Smooth muscle cell (in vitro differentiated cells): ENCODE measurements around the gene CNKSR2. TPM values are rescaled to one million over a fixed set of nuclear protein-coding genes. Genes with fewer than 3 reads are reported as not detected.

Experiments used
- DNase-seq: peaks from one replicate; lab custom pipeline; 2025; ENCODE audit not compliant: unreplicated experiment; lab: John Stamatoyannopoulos, UW
- H2AFZ ChIP-seq: fragments of 200-600 bp; sonication (generic); 2 replicates; pipeline ENCODE4 v1.6.0; 2016; ENCODE audit warnings: antibody characterized with exemption, low read depth, mild to moderate bottlenecking
- H3F3A ChIP-seq: fragments of 200-600 bp; sonication (generic); 2 replicates; pipeline ENCODE4 v1.6.0; 2017; ENCODE audit warnings: antibody characterized with exemption, low read depth
- H3K27ac ChIP-seq: fragments of 200-600 bp; sonication (generic); 2 replicates; pipeline ENCODE4 v1.5.1; 2016; ENCODE audit warnings: low read depth, mild to moderate bottlenecking
- H3K27me3 ChIP-seq: fragments of 200-600 bp; sonication (generic); 2 replicates; pipeline ENCODE4 v1.6.1; 2016; ENCODE audit warnings: low read depth, mild to moderate bottlenecking
- H3K36me3 ChIP-seq: fragments of 200-600 bp; sonication (generic); 2 replicates; pipeline ENCODE4 v1.5.1; 2016; ENCODE audit warnings: low read depth
- H3K4me1 ChIP-seq: fragments of 200-600 bp; sonication (generic); 2 replicates; pipeline ENCODE4 v1.5.1; 2016; ENCODE audit warnings: low read depth
- H3K4me2 ChIP-seq: fragments of 200-600 bp; sonication (generic); 2 replicates; pipeline ENCODE4 v1.6.0; 2016; ENCODE audit warnings: mild to moderate bottlenecking
- H3K4me3 ChIP-seq: fragments of 200-600 bp; sonication (generic); 2 replicates; pipeline ENCODE4 v1.5.1; 2016; ENCODE audit warnings: mild to moderate bottlenecking
- H3K79me2 ChIP-seq: fragments of 200-600 bp; sonication (generic); 2 replicates; pipeline ENCODE4 v1.6.0; 2016; ENCODE audit warnings: low read depth, mild to moderate bottlenecking
- H3K9ac ChIP-seq: fragments of 200-600 bp; sonication (generic); 2 replicates; pipeline ENCODE4 v1.6.0; 2016; ENCODE audit warnings: low read depth
- H3K9me3 ChIP-seq: fragments of 200-600 bp; sonication (generic); replicated peaks from 2 replicates; pipeline ENCODE4 v1.5.1; 2016; ENCODE audit warnings: low read depth
- H4K20me1 ChIP-seq: fragments of 200-600 bp; sonication (generic); 2 replicates; pipeline ENCODE4 v1.6.0; 2016; ENCODE audit warnings: low read depth
- CTCF ChIP-seq: fragments of 200-600 bp; sonication (generic); IDR thresholded peaks from 2 replicates; pipeline ENCODE4 v1.5.1; 2017; ENCODE audit warnings: borderline replicate concordance, mild to moderate bottlenecking, antibody characterized with exemption; ENCODE audit not compliant: insufficient read depth, poor library complexity, severe bottlenecking
- WGBS: methylation state at CpG from one replicate; pipeline ENCODE4 v1.1.7; 2016; ENCODE audit warnings: low lambda C conversion rate; 5-methylcytosine and 5-hydroxymethylcytosine counted together
- polyA plus RNA-seq: library from polyadenylated mRNA; unstranded; fragments of >200 nt; fragmentation: Nextera tagmentation; extraction: Ambion mirVana; gene quantifications from 2 replicates; pipeline ENCODE4 v1.2.1, GENCODE V29; 2016
- total RNA-seq: library from RNA; depleted of rRNA; stranded (reverse); fragments of >200 nt; gene quantifications from 2 replicates; pipeline ENCODE4 v1.2.3, GENCODE V29; 2014

The CNKSR2 gene
- total and polyA plus RNA-seq, 2 experiments from 2014 or later: 1.1 TPM; not detected in 1

GRCh38 chrX:21632027-21632426 lies 257.8 kb downstream of the CNKSR2 start:
- no peak overlapping the region for H3K9ac ChIP-seq
- 57% methylated on average over 2 of the region's 2 CpGs for WGBS
- no peak overlapping the region for H3K27ac ChIP-seq
- no peaks in the 10 kb centered on the region for H3K79me2 ChIP-seq
- H4K20me1 ChIP-seq: no peaks in the 10 kb centered on the region
- H3K9me3 ChIP-seq: no peaks in the 10 kb centered on the region
- no peaks in the 10 kb centered on the region for H3K27me3 ChIP-seq
- no peak overlapping the region for H3K4me2 ChIP-seq
- TF ChIP-seq CTCF: no peak
- no peaks in the 10 kb centered on the region for H3K4me1 ChIP-seq
- no peaks in the 10 kb centered on the region for H3K36me3 ChIP-seq
- no peak overlapping the region for H2AFZ ChIP-seq
- no peak overlapping the region for H3K4me3 ChIP-seq
- no peaks in the 10 kb centered on the region for H3F3A ChIP-seq
- DNase-seq: no peak

- DNase-seq: no peak
- H3K4me2 ChIP-seq: no peak overlapping the region
These were observed 264.1 kb downstream of the CNKSR2 start for GRCh38 chrX:21638311-21638710.

GRCh38 chrX:21639775-21640174 lies 265.6 kb downstream of the CNKSR2 start:
- H3K4me2 ChIP-seq: no peak overlapping the region
- H3K27me3 ChIP-seq: no peaks in the 10 kb centered on the region
- no peak overlapping the region for H2AFZ ChIP-seq
- H4K20me1 ChIP-seq: no peaks in the 10 kb centered on the region
- no peaks in the 10 kb centered on the region for H3K9me3 ChIP-seq
- H3K9ac ChIP-seq: no peak overlapping the region
- H3K4me3 ChIP-seq: no peak overlapping the region
- H3K79me2 ChIP-seq: no peaks in the 10 kb centered on the region
- H3K36me3 ChIP-seq: no peaks in the 10 kb centered on the region
- no peak for DNase-seq
- H3K4me1 ChIP-seq: no peaks in the 10 kb centered on the region
- H3F3A ChIP-seq: no peaks in the 10 kb centered on the region
- no peak overlapping the region for H3K27ac ChIP-seq
- 77% methylated on average over 3 of the region's 3 CpGs for WGBS
- no peak for TF ChIP-seq CTCF

More at GRCh38 chrX:21638311-21638710, 264.1 kb downstream of the CNKSR2 start:
- WGBS: 73% methylated on average over 2 of the region's 2 CpGs
- no peak overlapping the region for H3K27ac ChIP-seq
- no peak for TF ChIP-seq CTCF
- no peak overlapping the region for H3K9ac ChIP-seq
- H4K20me1 ChIP-seq: no peaks in the 10 kb centered on the region
- no peaks in the 10 kb centered on the region for H3F3A ChIP-seq
- no peaks in the 10 kb centered on the region for H3K79me2 ChIP-seq
- H2AFZ ChIP-seq: no peak overlapping the region
- no peak overlapping the region for H3K4me3 ChIP-seq
- no peaks in the 10 kb centered on the region for H3K27me3 ChIP-seq
- no peaks in the 10 kb centered on the region for H3K4me1 ChIP-seq
- no peaks in the 10 kb centered on the region for H3K36me3 ChIP-seq
- H3K9me3 ChIP-seq: no peaks in the 10 kb centered on the region

- no peaks in the 10 kb centered on the region for H3K9me3 ChIP-seq
- no peaks in the 10 kb centered on the region for H3K36me3 ChIP-seq
- no peak overlapping the region for H3K9ac ChIP-seq
- no peak for DNase-seq
- no peak overlapping the region for H3K4me3 ChIP-seq
- no peak overlapping the region for H2AFZ ChIP-seq
- no peaks in the 10 kb centered on the region for H3K79me2 ChIP-seq
- H4K20me1 ChIP-seq: no peaks in the 10 kb centered on the region
- no peak overlapping the region for H3K27ac ChIP-seq
- H3K27me3 ChIP-seq: no peaks in the 10 kb centered on the region
- TF ChIP-seq CTCF: no peak
- no peak overlapping the region for H3K4me2 ChIP-seq
- no peaks in the 10 kb centered on the region for H3F3A ChIP-seq
- H3K4me1 ChIP-seq: no peaks in the 10 kb centered on the region
These were observed 271.2 kb downstream of the CNKSR2 start for GRCh38 chrX:21645431-21645830.
